Epithelial cell of proximal tubule (primary cell): ENCODE results near the gene EPB41L3. TPM values are rescaled to one million over a fixed set of nuclear protein-coding genes. Genes with fewer than 3 reads are reported as not detected.

Experiments used
- DNase-seq: peaks from one replicate; pipeline ENCODE4 v3.0.0-alpha.2; 2011; ENCODE audit warnings: low read depth
- H3K4me3 ChIP-seq: 2 replicates; pipeline ENCODE4 v1.5.1; 2011; ENCODE audit warnings: low read depth, mild to moderate bottlenecking, low read length
- total RNA-seq: library from RNA; depleted of rRNA; stranded (reverse); fragments of >200 nt; gene quantifications from 2 replicates; pipeline ENCODE4 v1.2.3, GENCODE V29; 2015
- TF ChIP-seq, protein P1 (sequence below): conservative IDR thresholded peaks from 2 replicates; pipeline ENCODE4 v1.5.1; 2012; ENCODE audit warnings: low read depth, mild to moderate bottlenecking, low read length

EPB41L3 gene
- total RNA-seq, 1 donor from 2014 or later = 79.6 TPM

DNA sequence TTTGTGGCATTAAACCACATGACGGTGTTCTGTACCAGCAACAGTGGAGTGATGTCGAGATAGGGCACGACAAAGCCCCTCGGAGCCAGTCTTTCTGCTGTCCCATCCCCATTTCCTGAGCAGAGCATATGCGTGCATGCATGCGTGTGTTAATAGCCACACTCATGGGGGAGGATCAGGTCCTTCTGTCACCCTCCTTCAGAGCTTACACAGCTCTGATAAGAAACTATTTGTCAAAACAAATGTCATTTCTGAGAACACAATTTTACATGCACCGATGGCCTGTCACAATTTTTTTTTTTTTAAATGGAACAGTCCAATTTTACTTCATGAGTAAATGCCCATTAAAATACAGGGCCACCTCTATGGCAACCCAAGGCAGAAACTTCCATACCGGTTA is 152.4 kb downstream of the EPB41L3 start:
- TF ChIP-seq, protein P1, sequence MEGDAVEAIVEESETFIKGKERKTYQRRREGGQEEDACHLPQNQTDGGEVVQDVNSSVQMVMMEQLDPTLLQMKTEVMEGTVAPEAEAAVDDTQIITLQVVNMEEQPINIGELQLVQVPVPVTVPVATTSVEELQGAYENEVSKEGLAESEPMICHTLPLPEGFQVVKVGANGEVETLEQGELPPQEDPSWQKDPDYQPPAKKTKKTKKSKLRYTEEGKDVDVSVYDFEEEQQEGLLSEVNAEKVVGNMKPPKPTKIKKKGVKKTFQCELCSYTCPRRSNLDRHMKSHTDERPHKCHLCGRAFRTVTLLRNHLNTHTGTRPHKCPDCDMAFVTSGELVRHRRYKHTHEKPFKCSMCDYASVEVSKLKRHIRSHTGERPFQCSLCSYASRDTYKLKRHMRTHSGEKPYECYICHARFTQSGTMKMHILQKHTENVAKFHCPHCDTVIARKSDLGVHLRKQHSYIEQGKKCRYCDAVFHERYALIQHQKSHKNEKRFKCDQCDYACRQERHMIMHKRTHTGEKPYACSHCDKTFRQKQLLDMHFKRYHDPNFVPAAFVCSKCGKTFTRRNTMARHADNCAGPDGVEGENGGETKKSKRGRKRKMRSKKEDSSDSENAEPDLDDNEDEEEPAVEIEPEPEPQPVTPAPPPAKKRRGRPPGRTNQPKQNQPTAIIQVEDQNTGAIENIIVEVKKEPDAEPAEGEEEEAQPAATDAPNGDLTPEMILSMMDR = no peak
- no peak for DNase-seq
- H3K4me3 ChIP-seq = no peak overlapping the region

DNA sequence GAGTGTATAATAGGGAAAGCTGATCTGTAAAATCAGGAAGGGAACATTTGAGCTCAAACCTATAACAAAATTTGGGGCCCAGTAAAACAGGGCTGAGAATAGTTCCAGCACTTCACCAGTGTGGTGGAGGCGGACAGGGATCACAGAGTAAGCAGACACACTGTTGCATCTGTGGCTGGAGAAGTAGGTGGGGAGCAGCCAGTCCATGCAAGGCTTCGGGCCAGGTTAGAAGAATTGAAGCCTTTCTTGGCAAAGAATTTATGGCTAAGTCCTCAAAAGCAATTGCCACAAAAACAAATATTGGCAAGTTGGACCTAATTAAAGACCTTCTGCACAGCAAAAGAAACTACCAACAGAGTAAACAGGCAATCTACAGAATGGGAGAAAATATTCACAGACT is 154.4 kb downstream of the EPB41L3 start:
- TF ChIP-seq, protein P1 = no peak
- DNase-seq = no peak
- H3K4me3 ChIP-seq = no peak overlapping the region

- DNase-seq = no peak
- TF ChIP-seq, protein P1 = no peak
- no peak overlapping the region for H3K4me3 ChIP-seq
Observed at GRCh38 chr18:5388896-5389295, 154.9 kb downstream of the EPB41L3 start.

DNA sequence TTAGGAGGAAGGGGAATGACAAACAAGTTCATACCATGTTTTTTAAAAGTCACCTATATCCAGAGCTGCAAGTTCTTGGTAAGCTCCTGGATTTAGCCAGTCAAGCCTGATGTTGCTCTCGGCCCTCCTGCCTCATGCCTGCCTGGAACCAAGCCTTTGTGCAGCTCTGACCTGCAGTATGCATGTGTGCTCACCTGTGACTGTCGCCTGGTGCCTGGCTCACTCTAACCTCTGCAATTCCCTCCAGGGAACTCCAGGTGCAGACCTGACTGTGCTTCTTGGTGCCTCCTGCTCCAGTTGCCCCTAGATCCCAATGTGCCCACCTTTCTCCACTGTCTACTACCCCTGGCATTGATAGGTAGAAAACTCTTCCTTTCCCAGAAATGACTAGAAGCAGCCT is 163.2 kb downstream of the EPB41L3 start:
- H3K4me3 ChIP-seq = no peak overlapping the region
- TF ChIP-seq, protein P1 = no peak
- no peak for DNase-seq

GRCh38 chr18:5376986-5377385 is 166.8 kb downstream of the EPB41L3 start:
- TF ChIP-seq, protein P1 = no peak
- no peak overlapping the region for H3K4me3 ChIP-seq
- no peak for DNase-seq

- DNase-seq = no peak
- no peak overlapping the region for H3K4me3 ChIP-seq
- TF ChIP-seq, protein P1 = no peak
Observed at GRCh38 chr18:5370332-5370731, 173.5 kb downstream of the EPB41L3 start.

GRCh38 chr18:5369513-5369912 is 174.3 kb downstream of the EPB41L3 start:
- TF ChIP-seq, protein P1 = no peak
- no peak for DNase-seq
- no peak overlapping the region for H3K4me3 ChIP-seq
